ENCODE measurements around the gene PPCDC. TPM values are rescaled to one million over a fixed set of nuclear protein-coding genes. Genes with fewer than 3 reads are reported as not detected.

Gene PPCDC
- total RNA-seq, result 17.4 TPM

- Histone ChIP-seq H3K4me1 (ENCODE audit: insufficient read depth, low read length) (peaks cover 35% of the 10 kb centered on the region), H3K9me3 (ENCODE audit: low read depth, low read length) (no peaks in the 10 kb centered on the region), H3K4me3 (ENCODE audit: low read length) (peak within 1 kb of the TSS; percentile 95), H3K27me3 (ENCODE audit: insufficient read depth, low read length) (no peaks in the 10 kb centered on the region)
Observed at GRCh38 chr15:75023181-75023871, at the start of gene PPCDC. Gene PPCDC (plus strand): TSS chr15:75023590. CDS start chr15:75028319, 4,729 bp downstream.

DNA sequence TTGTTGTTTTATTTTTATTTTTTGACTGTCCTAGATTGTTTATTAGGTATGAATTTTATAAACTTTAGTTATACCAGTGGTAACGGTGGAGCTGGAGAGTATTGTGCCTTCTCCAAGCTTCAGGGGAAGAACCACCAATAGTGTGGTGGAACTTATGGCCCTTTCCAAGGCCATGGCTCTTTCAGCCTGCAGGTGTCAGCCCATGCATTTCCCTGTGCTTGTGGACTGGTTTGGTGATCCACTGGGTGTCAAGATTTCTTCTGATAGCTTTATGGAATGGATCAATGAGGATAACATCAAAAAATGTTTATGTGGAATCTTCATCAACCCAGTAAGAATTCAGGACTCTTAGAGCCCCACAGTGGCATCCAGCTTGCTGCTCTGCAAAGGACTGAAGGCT, 47.2 kb upstream of the PPCDC start:
- Histone ChIP-seq H3K4me1 (ENCODE audit: insufficient read depth, low read length) (no peaks in the 10 kb centered on the region), H3K4me3 (ENCODE audit: low read length) (no peak overlapping the region), H3K27me3 (ENCODE audit: insufficient read depth, low read length) (no peaks in the 10 kb centered on the region), H3K9me3 (ENCODE audit: low read depth, low read length) (no peaks in the 10 kb centered on the region)

DNA sequence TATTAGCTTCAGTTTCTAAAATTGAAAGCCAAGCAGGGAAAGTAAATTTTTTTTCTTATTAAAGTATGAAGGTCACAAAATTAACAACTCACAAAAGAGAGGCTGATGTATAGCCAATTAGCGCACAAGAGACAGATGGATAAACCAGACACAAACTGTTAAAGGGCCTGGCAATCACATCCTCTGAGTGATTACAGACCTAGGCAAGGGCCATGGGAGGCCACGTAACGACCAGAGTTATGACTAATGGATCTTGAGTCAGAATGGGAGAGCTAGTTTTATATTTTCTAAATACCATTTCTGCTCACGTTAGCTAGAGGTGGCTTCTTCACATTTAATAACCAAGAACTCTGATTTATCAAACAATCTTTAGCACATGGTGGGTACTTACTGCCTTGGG, 45.8 kb upstream of the PPCDC start:
- Histone ChIP-seq H3K4me3 (ENCODE audit: low read length) (no peak overlapping the region), H3K4me1 (ENCODE audit: insufficient read depth, low read length) (no peaks in the 10 kb centered on the region), H3K27me3 (ENCODE audit: insufficient read depth, low read length) (no peaks in the 10 kb centered on the region), H3K9me3 (ENCODE audit: low read depth, low read length) (no peaks in the 10 kb centered on the region)

GRCh38 chr15:74978077-74978476, 45.3 kb upstream of the PPCDC start:
- Histone ChIP-seq H3K9me3 (ENCODE audit: low read depth, low read length) (no peaks in the 10 kb centered on the region), H3K4me3 (ENCODE audit: low read length) (no peak overlapping the region), H3K27me3 (ENCODE audit: insufficient read depth, low read length) (no peaks in the 10 kb centered on the region), H3K4me1 (ENCODE audit: insufficient read depth, low read length) (no peaks in the 10 kb centered on the region)

DNA sequence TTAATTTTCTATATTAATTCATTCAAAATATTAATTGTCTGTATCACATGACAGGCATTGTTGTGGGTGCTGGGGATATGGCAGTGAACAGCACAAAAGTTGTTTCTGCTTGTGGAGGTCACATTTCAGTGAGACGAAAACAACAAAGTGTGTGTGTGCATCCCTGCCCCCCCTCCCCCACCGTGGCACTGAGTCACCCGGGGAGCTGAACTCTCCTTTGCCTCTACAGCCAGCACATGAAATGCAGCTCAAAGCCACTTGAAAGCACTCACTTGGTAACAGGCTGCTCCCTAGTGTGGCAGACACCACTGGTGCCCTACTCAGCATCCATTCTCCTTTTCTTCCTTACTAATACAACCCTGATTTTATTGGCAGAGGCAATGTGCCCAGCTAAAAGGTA, 44.9 kb upstream of the PPCDC start:
- no peaks in the 10 kb centered on the region for H3K9me3 ChIP-seq (ENCODE audit: low read depth, low read length)
- no peak overlapping the region for H3K4me3 ChIP-seq (ENCODE audit: low read length)
- no peaks in the 10 kb centered on the region for H3K4me1 ChIP-seq (ENCODE audit: insufficient read depth, low read length)
- H3K27me3 ChIP-seq (ENCODE audit: insufficient read depth, low read length), result no peaks in the 10 kb centered on the region

DNA sequence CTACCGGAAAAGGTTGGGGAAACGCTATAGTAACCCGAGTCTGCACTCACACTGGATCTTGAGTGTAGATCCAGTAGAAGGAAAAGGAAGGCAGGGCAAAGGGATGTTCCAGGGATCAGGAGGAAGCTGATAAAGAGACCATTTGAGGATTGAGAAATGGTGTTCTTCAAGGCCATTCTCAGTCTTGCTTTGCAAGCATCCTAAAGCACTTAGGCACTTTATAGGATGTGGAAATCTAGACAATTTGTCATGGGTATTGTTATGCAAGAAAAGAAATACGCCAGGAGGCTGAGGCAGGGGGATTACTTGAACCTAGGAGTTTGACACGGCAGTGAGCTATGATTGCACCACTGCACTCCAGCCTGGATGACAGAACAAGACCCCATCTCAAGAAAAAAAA, 41.2 kb upstream of the PPCDC start:
- Histone ChIP-seq H3K27me3 (ENCODE audit: insufficient read depth, low read length) (no peaks in the 10 kb centered on the region), H3K4me1 (ENCODE audit: insufficient read depth, low read length) (no peaks in the 10 kb centered on the region), H3K4me3 (ENCODE audit: low read length) (no peak overlapping the region), H3K9me3 (ENCODE audit: low read depth, low read length) (no peaks in the 10 kb centered on the region)

GRCh38 chr15:74983725-74984231, 39.6 kb upstream of the PPCDC start:
- Histone ChIP-seq H3K9me3 (ENCODE audit: low read depth, low read length) (no peaks in the 10 kb centered on the region), H3K4me1 (ENCODE audit: insufficient read depth, low read length) (no peaks in the 10 kb centered on the region), H3K27me3 (ENCODE audit: insufficient read depth, low read length) (no peaks in the 10 kb centered on the region), H3K4me3 (ENCODE audit: low read length) (no peak overlapping the region)

DNA sequence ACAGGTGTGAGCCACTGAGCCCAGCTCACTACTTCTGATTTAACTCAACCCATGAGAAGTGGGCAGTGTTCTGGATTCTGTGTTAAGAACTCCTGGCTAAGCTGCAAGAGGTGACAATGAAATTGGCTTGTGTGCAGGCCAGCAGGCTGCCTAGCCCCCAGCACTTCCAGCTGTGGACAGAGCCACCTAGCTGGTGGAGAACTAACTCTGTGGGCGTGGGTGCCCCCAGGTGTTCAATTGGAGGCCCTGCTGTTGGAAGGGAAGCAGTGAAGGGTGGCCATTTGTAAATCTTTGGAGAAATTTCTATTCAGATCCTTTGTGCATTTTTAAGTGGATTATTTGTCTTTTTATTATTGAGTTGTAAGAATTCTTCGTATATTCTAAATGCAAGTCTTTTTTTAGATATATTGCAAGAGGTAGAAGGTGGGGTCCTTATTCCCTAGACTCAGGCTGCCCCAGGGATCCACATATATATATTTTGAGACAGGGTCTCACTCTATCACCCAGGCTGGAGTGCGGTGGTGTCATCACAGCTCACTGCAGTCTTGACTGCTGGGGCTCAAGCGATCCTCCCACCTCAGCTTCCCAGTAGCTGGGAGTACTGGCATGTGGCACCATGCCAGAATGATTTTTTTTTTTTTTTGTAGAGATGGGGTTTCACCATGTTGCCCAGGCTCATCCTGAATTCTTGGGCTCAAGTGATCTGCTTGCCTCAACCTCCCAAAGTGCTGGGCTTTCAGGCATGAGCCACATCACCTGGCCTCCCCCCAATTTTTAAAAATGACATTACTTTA, 35.2 kb upstream of the PPCDC start:
- Histone ChIP-seq H3K4me1 (ENCODE audit: insufficient read depth, low read length) (no peaks in the 10 kb centered on the region), H3K27me3 (ENCODE audit: insufficient read depth, low read length) (no peaks in the 10 kb centered on the region)

DNA sequence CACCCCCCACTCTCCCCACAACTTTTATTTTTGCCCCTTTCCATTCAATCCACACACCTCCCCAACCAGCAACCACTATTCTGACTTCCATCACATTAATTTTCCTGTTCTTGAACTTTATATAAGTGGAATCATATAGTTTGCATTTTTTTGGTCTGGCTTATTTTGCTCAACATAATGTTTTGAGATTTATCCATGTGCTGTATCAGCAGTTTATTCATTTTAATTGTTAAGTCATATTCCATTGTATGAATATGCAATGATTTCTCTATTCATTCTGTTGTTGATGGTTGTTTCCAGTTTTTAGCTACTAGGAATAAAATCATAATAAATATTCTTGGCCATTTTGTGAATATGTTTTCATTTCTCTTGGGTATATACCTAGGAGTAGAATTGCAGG, 33.9 kb upstream of the PPCDC start:
- Histone ChIP-seq H3K4me1 (ENCODE audit: insufficient read depth, low read length) (no peaks in the 10 kb centered on the region), H3K4me3 (ENCODE audit: low read length) (no peak overlapping the region), H3K9me3 (ENCODE audit: low read depth, low read length) (no peaks in the 10 kb centered on the region), H3K27me3 (ENCODE audit: insufficient read depth, low read length) (peaks cover 2% of the 10 kb centered on the region)

More for the DNA sequence above, 35.2 kb upstream of the PPCDC start:
- Histone ChIP-seq H3K4me3 (ENCODE audit: low read length) (no peak overlapping the region), H3K9me3 (ENCODE audit: low read depth, low read length) (no peaks in the 10 kb centered on the region)

DNA sequence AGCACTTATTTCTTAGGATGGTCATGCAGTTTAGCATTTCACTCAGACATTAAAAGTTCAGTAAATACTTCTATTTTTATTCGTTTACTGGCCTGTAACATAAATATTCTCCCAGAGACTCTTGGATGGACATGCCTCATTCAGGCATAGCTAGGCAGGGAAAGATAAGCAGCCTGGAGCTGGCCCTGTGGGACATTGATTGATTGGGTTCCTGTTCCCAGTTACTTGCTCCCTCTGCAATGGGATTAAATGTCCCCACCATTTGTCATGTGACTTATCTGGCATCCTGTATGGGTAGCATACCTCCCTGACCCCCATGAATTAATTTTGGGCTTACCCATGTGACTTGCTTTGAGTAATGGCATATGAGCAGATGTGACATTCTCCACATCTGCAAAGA, 30.8 kb upstream of the PPCDC start:
- H3K9me3 ChIP-seq (ENCODE audit: low read depth, low read length), result no peaks in the 10 kb centered on the region
- H3K4me1 ChIP-seq (ENCODE audit: insufficient read depth, low read length), result peaks cover 25% of the 10 kb centered on the region
- peaks cover 17% of the 10 kb centered on the region for H3K27me3 ChIP-seq (ENCODE audit: insufficient read depth, low read length)

DNA sequence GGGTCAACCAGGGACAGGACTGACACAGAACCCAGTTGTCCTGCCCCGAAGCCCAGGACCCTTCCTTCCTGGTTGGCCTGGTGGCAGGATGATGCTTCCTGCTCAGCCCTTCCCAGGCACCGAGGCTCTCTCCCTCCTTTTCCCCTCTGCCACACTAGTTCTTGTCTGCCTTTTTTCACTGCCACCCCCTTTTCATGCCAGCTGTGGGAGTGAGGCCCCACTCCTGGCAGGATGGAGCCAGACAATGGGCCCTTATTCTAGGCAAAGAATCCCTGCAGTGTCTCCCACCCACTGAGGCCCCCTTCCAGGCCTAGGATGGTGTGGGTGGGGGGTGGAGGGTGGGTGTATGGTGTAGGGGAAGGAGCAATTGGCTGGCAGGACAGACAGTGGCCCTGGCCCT, 29.2 kb upstream of the PPCDC start:
- Histone ChIP-seq H3K4me3 (ENCODE audit: low read length) (no peak overlapping the region), H3K9me3 (ENCODE audit: low read depth, low read length) (no peaks in the 10 kb centered on the region), H3K4me1 (ENCODE audit: insufficient read depth, low read length) (peaks cover 25% of the 10 kb centered on the region), H3K27me3 (ENCODE audit: insufficient read depth, low read length) (peaks cover 17% of the 10 kb centered on the region)

More for the DNA sequence above, 30.8 kb upstream of the PPCDC start:
- no peak overlapping the region for H3K4me3 ChIP-seq (ENCODE audit: low read length)

DNA sequence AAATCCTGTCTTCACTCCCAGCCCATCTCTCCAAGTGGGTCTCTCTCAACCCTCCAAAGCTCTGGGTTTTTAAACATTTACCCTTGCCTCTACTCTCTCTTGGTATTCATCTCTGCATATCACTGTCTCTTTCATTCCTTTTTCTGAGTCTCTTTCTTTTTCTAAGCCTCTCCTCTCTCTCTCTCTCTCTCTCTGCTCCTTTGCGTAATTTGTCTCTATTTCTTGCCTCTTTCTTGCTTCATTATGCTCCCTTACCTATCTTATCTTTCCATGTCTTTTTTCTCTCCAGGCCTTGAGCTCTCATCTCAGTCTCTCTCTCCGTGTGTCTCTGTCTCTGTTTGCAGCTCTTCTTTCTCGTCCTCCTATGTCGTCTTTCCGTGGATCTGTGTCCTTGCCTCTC, 28.7 kb upstream of the PPCDC start:
- Histone ChIP-seq H3K9me3 (ENCODE audit: low read depth, low read length) (no peaks in the 10 kb centered on the region), H3K4me3 (ENCODE audit: low read length) (peak overlapping the region; percentile 49), H3K4me1 (ENCODE audit: insufficient read depth, low read length) (peaks cover 25% of the 10 kb centered on the region), H3K27me3 (ENCODE audit: insufficient read depth, low read length) (peaks cover 17% of the 10 kb centered on the region)

- H3K4me3 ChIP-seq (ENCODE audit: low read length), result peak within 1 kb of the TSS; percentile 49
- peaks cover 25% of the 10 kb centered on the region for H3K4me1 ChIP-seq (ENCODE audit: insufficient read depth, low read length)
- peaks cover 17% of the 10 kb centered on the region for H3K27me3 ChIP-seq (ENCODE audit: insufficient read depth, low read length)
Observed at GRCh38 chr15:74995182-74995778, 28.1 kb upstream of the PPCDC start, which contains the start of gene SCAMP5. Gene SCAMP5 (plus strand): TSS chr15:74995563. CDS start chr15:75011840, 16,277 bp downstream.

DNA sequence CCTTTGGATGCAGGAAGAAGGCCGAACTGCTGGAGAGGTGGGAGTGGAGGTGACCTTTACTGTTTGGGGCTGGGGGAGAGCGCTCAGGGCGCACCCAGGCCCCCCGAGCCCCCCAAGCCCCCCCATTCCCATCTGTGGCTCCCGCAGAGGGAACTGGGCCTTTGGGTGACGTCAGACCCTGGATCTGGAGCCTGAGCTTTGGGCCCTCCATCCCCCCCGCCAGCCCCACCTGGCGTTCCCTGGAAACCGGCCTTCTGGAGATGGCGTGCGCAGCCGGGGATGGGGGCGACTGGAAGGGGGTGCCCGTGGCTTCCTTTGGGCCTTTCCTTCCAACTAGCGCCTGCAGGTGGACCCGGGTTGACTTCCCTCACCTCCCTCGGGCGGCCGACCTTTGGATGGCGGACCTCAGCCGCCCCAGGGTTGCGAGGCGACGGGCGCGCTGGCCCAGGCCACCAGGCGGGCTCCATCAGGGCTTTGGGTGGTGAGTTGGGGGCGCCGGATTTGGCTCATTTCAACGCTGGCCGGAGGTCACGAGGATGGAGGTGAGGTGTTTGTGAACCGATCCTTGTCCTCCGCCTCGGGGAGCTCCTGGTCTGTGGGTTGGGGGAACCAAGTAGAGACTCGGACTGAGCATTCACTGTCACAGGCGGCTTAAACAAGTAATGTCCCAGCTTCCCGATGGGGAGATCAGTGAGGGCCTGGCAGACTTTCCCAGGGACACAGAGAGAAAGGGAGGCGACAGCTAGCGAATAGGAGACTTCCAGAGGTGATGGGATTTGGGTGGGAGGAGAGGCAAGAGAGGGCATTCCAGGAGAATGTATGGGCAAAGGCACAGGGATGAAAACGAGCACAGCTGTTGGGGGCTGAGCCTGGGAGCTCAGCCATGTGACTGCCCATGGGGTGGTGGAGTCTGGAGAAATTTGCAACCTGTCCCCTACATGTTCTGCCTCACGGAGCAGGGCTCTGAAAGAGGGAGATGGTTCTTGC, 27.3 kb upstream of the PPCDC start:
- Histone ChIP-seq H3K9me3 (ENCODE audit: low read depth, low read length) (no peaks in the 10 kb centered on the region), H3K4me1 (ENCODE audit: insufficient read depth, low read length) (peaks cover 25% of the 10 kb centered on the region), H3K27me3 (ENCODE audit: insufficient read depth, low read length) (peaks cover 17% of the 10 kb centered on the region), H3K4me3 (ENCODE audit: low read length) (peak overlapping the region; percentile 49)

More at GRCh38 chr15:74995182-74995778, 28.1 kb upstream of the PPCDC start, which contains the start of gene SCAMP5:
- no peaks in the 10 kb centered on the region for H3K9me3 ChIP-seq (ENCODE audit: low read depth, low read length)
